Kidney epithelial cell (primary cell): ENCODE data around the gene LGALS14. TPM values are rescaled to one million over a fixed set of nuclear protein-coding genes. Genes with fewer than 3 reads are reported as not detected.

Experiments used
- DNase-seq: peaks from one replicate; pipeline ENCODE4 v3.0.0-alpha.2; 2010; ENCODE audit warnings: low read depth
- H3K27me3 ChIP-seq: 2 replicates; pipeline ENCODE4 v1.6.0; 2011; ENCODE audit warnings: low read length; ENCODE audit not compliant: control insufficient read depth, insufficient read depth
- H3K36me3 ChIP-seq: 2 replicates; pipeline ENCODE4 v1.5.1; 2011; ENCODE audit warnings: low read length; ENCODE audit not compliant: control insufficient read depth, insufficient read depth
- H3K4me3 ChIP-seq: 2 replicates; pipeline ENCODE4 v1.5.1; 2011; ENCODE audit warnings: low read depth, mild to moderate bottlenecking, control low read depth, low read length
- total RNA-seq: library from RNA; depleted of rRNA; stranded (reverse); fragments of >200 nt; gene quantifications from 2 replicates; pipeline ENCODE4 v1.2.3, GENCODE V29; 2015
- TF ChIP-seq, protein P1 (sequence below): IDR thresholded peaks from 2 replicates; pipeline ENCODE4 v1.5.1; 2011; ENCODE audit warnings: mild to moderate bottlenecking, moderate library complexity, low read length, control low read depth, inconsistent platforms; ENCODE audit not compliant: insufficient read depth, poor library complexity, severe bottlenecking

Gene LGALS14
- total RNA-seq, 1 donor from 2014 or later: not detected

DNA sequence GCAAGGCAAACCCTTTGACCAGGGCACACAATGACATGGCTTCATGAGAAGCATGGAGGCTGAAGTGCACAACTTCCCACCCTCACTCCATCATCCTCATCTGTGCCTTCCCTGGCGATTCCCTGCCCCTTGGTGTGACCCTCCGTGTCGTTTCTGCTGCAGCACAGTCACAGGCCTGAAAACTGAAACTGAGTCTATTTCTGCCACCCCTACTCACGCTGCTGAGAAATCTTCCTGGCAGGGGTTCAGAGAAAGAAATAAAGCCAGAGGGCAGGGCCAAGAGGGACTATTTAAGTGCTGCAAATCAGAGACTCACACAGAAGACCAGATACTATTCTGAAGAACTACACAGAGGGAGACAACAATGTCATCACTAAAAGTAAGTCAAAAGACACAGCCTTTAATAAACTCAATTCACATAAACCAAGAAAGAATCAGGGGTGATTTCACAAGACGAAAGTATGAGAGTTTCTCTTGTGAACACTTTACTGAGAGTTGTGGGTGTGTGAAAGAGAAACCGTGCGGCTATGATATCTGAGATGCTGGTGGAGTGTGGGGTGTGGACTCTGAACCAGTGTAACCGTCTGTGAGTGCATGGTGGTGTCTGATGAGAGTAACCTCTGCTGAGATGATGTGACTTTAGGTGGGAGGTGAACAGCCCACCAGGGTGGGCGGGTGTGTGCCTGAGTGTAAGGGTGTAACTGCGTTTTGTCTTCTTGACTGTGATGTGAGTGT, 25.1 kb upstream of the LGALS14 start:
- TF ChIP-seq, protein P1, sequence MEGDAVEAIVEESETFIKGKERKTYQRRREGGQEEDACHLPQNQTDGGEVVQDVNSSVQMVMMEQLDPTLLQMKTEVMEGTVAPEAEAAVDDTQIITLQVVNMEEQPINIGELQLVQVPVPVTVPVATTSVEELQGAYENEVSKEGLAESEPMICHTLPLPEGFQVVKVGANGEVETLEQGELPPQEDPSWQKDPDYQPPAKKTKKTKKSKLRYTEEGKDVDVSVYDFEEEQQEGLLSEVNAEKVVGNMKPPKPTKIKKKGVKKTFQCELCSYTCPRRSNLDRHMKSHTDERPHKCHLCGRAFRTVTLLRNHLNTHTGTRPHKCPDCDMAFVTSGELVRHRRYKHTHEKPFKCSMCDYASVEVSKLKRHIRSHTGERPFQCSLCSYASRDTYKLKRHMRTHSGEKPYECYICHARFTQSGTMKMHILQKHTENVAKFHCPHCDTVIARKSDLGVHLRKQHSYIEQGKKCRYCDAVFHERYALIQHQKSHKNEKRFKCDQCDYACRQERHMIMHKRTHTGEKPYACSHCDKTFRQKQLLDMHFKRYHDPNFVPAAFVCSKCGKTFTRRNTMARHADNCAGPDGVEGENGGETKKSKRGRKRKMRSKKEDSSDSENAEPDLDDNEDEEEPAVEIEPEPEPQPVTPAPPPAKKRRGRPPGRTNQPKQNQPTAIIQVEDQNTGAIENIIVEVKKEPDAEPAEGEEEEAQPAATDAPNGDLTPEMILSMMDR: no peak
- peaks cover 2% of the 10 kb centered on the region for H3K27me3 ChIP-seq
- no peaks in the 10 kb centered on the region for H3K36me3 ChIP-seq
- DNase-seq: no peak
- H3K4me3 ChIP-seq: no peak overlapping the region

DNA sequence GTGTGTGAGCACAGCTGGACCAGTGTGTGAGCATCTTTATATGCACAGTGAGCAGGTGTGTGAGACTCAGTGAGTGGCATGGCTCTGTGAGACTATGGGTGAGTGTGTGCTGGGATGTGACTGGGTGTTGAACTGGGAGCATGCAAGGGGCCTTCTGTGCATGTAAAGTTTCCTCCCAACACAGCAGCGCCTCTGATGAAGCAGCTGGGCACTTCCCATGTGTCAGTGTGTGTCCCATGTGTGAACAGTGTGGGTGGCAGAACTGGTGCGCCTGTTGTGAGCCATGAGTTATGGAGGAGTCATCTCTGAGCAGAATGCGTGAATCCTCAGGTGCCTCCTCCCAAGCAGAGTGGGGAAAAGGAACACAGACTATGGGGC, 24.5 kb upstream of the LGALS14 start:
- no peak for DNase-seq
- no peak overlapping the region for H3K4me3 ChIP-seq
- TF ChIP-seq, protein P1: no peak
- H3K27me3 ChIP-seq: peaks cover 2% of the 10 kb centered on the region
- no peaks in the 10 kb centered on the region for H3K36me3 ChIP-seq

DNA sequence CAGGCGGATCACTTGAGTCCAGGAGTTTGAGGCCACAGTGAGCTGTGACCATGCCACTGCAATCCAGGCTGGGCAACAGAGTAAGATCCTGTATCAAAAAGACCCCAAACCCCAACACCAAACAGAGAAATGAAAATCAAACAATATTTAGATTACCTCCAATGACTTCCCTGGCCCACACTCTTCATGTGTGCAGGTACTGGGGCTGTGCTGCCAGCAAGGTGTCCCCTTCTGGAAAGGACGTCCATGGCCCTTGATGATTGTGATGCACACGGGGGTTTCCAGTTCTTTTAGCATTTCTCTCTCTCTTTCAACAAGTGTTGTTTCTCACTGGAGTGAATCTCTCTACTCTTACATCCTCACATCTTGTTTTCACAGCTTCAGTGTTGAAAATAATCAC, 23.7 kb upstream of the LGALS14 start:
- no peak for DNase-seq
- Histone ChIP-seq H3K4me3 (no peak overlapping the region), H3K36me3 (no peaks in the 10 kb centered on the region), H3K27me3 (peaks cover 2% of the 10 kb centered on the region)
- TF ChIP-seq, protein P1: no peak

DNA sequence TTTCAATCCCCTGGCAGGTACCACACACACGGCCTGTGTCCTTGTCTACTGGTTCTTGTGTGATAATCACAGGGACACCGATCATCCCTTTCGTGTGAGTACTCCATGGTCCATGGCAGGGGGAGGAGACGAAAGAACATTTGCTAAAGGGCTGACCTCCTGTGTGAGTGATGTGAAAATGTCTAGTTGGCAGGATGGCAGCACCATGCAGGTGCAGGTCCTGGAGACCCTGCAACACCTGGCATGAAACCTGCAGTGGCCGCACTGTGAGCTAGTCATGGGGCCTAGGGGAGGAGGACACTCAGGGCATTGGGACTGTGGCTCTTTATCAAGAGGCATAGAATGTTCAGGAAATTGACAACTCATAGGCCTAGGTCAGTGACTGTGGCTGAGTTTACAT, 22.9 kb upstream of the LGALS14 start:
- DNase-seq: no peak
- TF ChIP-seq, protein P1: no peak
- Histone ChIP-seq H3K4me3 (no peak overlapping the region), H3K36me3 (no peaks in the 10 kb centered on the region), H3K27me3 (peaks cover 2% of the 10 kb centered on the region)

DNA sequence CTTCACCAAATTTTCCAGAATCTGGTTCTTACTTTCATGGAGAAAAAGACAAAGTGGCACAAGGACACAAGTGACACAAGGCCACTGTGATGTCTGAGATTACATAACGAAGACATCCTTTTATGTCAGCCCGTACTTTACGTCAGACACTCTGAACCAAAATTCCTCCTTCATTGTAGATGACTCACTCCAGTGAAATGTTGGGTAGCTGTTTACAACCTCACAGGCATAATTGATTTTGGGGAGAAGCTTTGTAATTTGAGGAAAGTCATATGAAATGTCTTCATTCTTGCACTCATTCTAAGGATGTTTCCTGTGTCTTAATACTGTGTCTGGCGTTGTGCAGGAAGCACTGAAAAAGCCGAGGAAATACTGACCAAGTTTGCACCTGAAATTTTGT, 20.0 kb upstream of the LGALS14 start:
- no peaks in the 10 kb centered on the region for H3K36me3 ChIP-seq
- no peak for DNase-seq

More for the DNA sequence above, 20.0 kb upstream of the LGALS14 start:
- Histone ChIP-seq H3K27me3 (no peaks in the 10 kb centered on the region), H3K4me3 (no peak overlapping the region)
- TF ChIP-seq, protein P1: no peak
